Fibroblast of lung (primary cell): ENCODE data around the gene CGNL1. TPM values are rescaled to one million over a fixed set of nuclear protein-coding genes. Genes with fewer than 3 reads are reported as not detected.

Experiments used
- DNase-seq, 2 donors: peaks; one replicate each; pipeline versions ENCODE4 v3.0.0 to v3.0.0-alpha.2; 2010; ENCODE audit warnings: low read depth in 2 of 2
- H2AFZ ChIP-seq: 2 replicates; pipeline ENCODE4 v1.5.1; 2012; ENCODE audit warnings: low read length, control low read depth, inconsistent platforms
- H3K27ac ChIP-seq: 2 replicates; pipeline ENCODE4 v1.5.1; 2011; ENCODE audit warnings: low read length, control low read depth; ENCODE audit not compliant: insufficient read depth
- H3K27me3 ChIP-seq: 2 replicates; pipeline ENCODE4 v1.5.1; 2011; ENCODE audit warnings: mild to moderate bottlenecking, low read length; ENCODE audit not compliant: control insufficient read depth, insufficient read depth
- H3K36me3 ChIP-seq: 2 replicates; pipeline ENCODE4 v1.5.1; 2011; ENCODE audit warnings: low read length; ENCODE audit not compliant: control insufficient read depth, insufficient read depth
- H3K4me1 ChIP-seq: 2 replicates; pipeline ENCODE4 v1.5.1; 2011; ENCODE audit warnings: low read length; ENCODE audit not compliant: control insufficient read depth, insufficient read depth; ENCODE audit errors: extremely low read depth
- H3K4me2 ChIP-seq: 2 replicates; pipeline ENCODE4 v1.5.1; 2011; ENCODE audit warnings: low read length, control low read depth; ENCODE audit not compliant: insufficient read depth; ENCODE audit errors: extremely low read depth
- H3K4me3 ChIP-seq, 4 experiments: fragments of 200-600 bp in 1 of 4; sonication (generic) in 1 of 4; replicated peaks in 1 of 4; 2 replicates each; pipeline ENCODE4 v1.5.1; 2011 to 2016; ENCODE audit warnings: low read length in 4 of 4, low read depth in 3 of 4, mild to moderate bottlenecking in 3 of 4, control low read depth in 2 of 4, inconsistent platforms in 1 of 4, mixed read lengths in 1 of 4; ENCODE audit not compliant: insufficient read depth in 1 of 4; ENCODE audit errors: control extremely low read depth in 1 of 4
- H3K79me2 ChIP-seq: 2 replicates; pipeline ENCODE4 v1.5.1; 2012; ENCODE audit warnings: mild to moderate bottlenecking, low read length, inconsistent platforms; ENCODE audit not compliant: control insufficient read depth, insufficient read depth
- H3K9ac ChIP-seq: 2 replicates; pipeline ENCODE4 v1.5.1; 2011; ENCODE audit warnings: mild to moderate bottlenecking, low read length, control low read depth; ENCODE audit not compliant: insufficient read depth
- H3K9me3 ChIP-seq: 2 replicates; pipeline ENCODE4 v1.5.1; 2012; ENCODE audit warnings: low read depth, low read length; ENCODE audit not compliant: control insufficient read depth, insufficient read depth
- H4K20me1 ChIP-seq: 2 replicates; pipeline ENCODE4 v1.5.1; 2011; ENCODE audit warnings: low read length; ENCODE audit not compliant: control insufficient read depth, insufficient read depth; ENCODE audit errors: extremely low read depth
- CTCF ChIP-seq, 2 donors: IDR thresholded peaks in 1 of 2; conservative IDR thresholded peaks in 1 of 2; 1 replicate in 1 of 2; 2 replicates in 1 of 2; pipeline ENCODE4 v1.5.1; 2011 to 2012; ENCODE audit warnings: low read length in 2 of 2, control low read depth in 1 of 2, inconsistent platforms in 1 of 2, low read depth in 1 of 2, mild to moderate bottlenecking in 1 of 2
- EZH2 ChIP-seq: IDR thresholded peaks from 2 replicates; pipeline ENCODE4 v1.5.1; 2012; ENCODE audit warnings: low read length, control low read depth, mild to moderate bottlenecking; ENCODE audit errors: missing control alignments
- polyA plus RNA-seq, 2 donors: library from polyadenylated mRNA; depleted of rRNA in 1 of 2; stranded (reverse) in 1 of 2; unstranded in 1 of 2; fragments of >200 nt; gene quantifications; 2 replicates each; pipeline ENCODE4 v1.2.1, GENCODE V29; 2011 to 2012; ENCODE audit warnings: missing spikeins in 1 of 2
- total RNA-seq: library from RNA; depleted of rRNA; stranded (reverse); fragments of >200 nt; gene quantifications from 2 replicates; pipeline ENCODE4 v1.2.1, GENCODE V29; 2014

CGNL1 gene
- total and polyA plus RNA-seq, 2 donors (not counting 1 experiment from before 2014, with no cell fraction given) = 0.18 to 6.1 TPM

GRCh38 chr15:57343048-57343447, 33.3 kb upstream of the CGNL1 start:
- no peaks in the 10 kb centered on the region for H3K9me3 ChIP-seq
- no peak overlapping the region for H3K27ac ChIP-seq
- H3K4me1 ChIP-seq = no peaks in the 10 kb centered on the region
- no peak for TF ChIP-seq EZH2
- no peak for TF ChIP-seq CTCF (conservative IDR thresholded peaks at IDR 0.05 in 1 of 2, IDR thresholded peaks at IDR 0.05 in 1 of 2; ENCODE audit: low read depth in 1 of 2, low read length in 2 of 2)
- H3K4me3 ChIP-seq = no peak overlapping the region
- DNase-seq = no peak
- no peaks in the 10 kb centered on the region for H4K20me1 ChIP-seq
- no peaks in the 10 kb centered on the region for H3K27me3 ChIP-seq
- H3K9ac ChIP-seq = no peak overlapping the region
- no peaks in the 10 kb centered on the region for H3K36me3 ChIP-seq
- no peaks in the 10 kb centered on the region for H3K79me2 ChIP-seq
- H3K4me2 ChIP-seq = no peak overlapping the region
- no peak overlapping the region for H2AFZ ChIP-seq

GRCh38 chr15:57343498-57343897, 32.8 kb upstream of the CGNL1 start:
- Histone ChIP-seq H3K9ac (no peak overlapping the region), H3K4me1 (no peaks in the 10 kb centered on the region), H3K27ac (no peak overlapping the region), H3K27me3 (no peaks in the 10 kb centered on the region), H3K79me2 (no peaks in the 10 kb centered on the region), H4K20me1 (no peaks in the 10 kb centered on the region), H3K4me3 (no peak overlapping the region), H3K9me3 (no peaks in the 10 kb centered on the region), H3K4me2 (no peak overlapping the region), H3K36me3 (no peaks in the 10 kb centered on the region), H2AFZ (no peak overlapping the region)
- no peak for TF ChIP-seq CTCF (conservative IDR thresholded peaks at IDR 0.05 in 1 of 2, IDR thresholded peaks at IDR 0.05 in 1 of 2; ENCODE audit: low read depth in 1 of 2, low read length in 2 of 2)
- TF ChIP-seq EZH2 = no peak
- no peak for DNase-seq

- no peaks in the 10 kb centered on the region for H4K20me1 ChIP-seq
- no peaks in the 10 kb centered on the region for H3K79me2 ChIP-seq
- no peaks in the 10 kb centered on the region for H3K27me3 ChIP-seq
- H3K4me2 ChIP-seq = no peak overlapping the region
- DNase-seq = no peak
- no peaks in the 10 kb centered on the region for H3K9me3 ChIP-seq
- H2AFZ ChIP-seq = no peak overlapping the region
- TF ChIP-seq CTCF (conservative IDR thresholded peaks at IDR 0.05 in 1 of 2, IDR thresholded peaks at IDR 0.05 in 1 of 2; ENCODE audit: low read depth in 1 of 2, low read length in 2 of 2) (no peak), EZH2 (no peak)
- H3K27ac ChIP-seq = no peak overlapping the region
- H3K4me1 ChIP-seq = no peaks in the 10 kb centered on the region
- H3K36me3 ChIP-seq = no peaks in the 10 kb centered on the region
- H3K4me3 ChIP-seq = no peak overlapping the region
- no peak overlapping the region for H3K9ac ChIP-seq
Measured at GRCh38 chr15:57344282-57344681, 32.0 kb upstream of the CGNL1 start.
